H9 (cell line): ENCODE data around the gene NTSR2. TPM values are rescaled to one million over a fixed set of nuclear protein-coding genes. Genes with fewer than 3 reads are reported as not detected.
A peak's percentile ranks its signal among the peaks of the same experiment; 100 is the strongest.

Source experiments
- DNase-seq: peaks from one replicate; pipeline ENCODE4 v3.0.0-alpha.2; 2017
- H2AFZ ChIP-seq: one replicate; pipeline ENCODE4 v1.6.1; 2013; ENCODE audit warnings: mild to moderate bottlenecking, low read length, control low read depth, moderate library complexity
- H2AK5ac ChIP-seq: 2 replicates; pipeline ENCODE4 v1.6.1; 2013; ENCODE audit warnings: low read length, control low read depth, mixed read lengths; ENCODE audit not compliant: insufficient read length
- H2BK120ac ChIP-seq: one replicate; pipeline ENCODE4 v1.6.1; 2013; ENCODE audit warnings: low read depth, mild to moderate bottlenecking, low read length, control low read depth, inconsistent platforms; ENCODE audit not compliant: poor library complexity, severe bottlenecking
- H2BK12ac ChIP-seq: 2 replicates; pipeline ENCODE4 v1.6.1; 2013; ENCODE audit warnings: low read length, control low read depth, mixed read lengths, low read depth; ENCODE audit not compliant: insufficient read length
- H2BK15ac ChIP-seq: 2 replicates; pipeline ENCODE4 v1.6.1; 2013; ENCODE audit warnings: low read depth, low read length, control low read depth
- H2BK20ac ChIP-seq: one replicate; pipeline ENCODE4 v1.6.1; 2013; ENCODE audit warnings: low read depth, mild to moderate bottlenecking, low read length, control low read depth, inconsistent platforms; ENCODE audit not compliant: poor library complexity, severe bottlenecking
- H2BK5ac ChIP-seq: 2 replicates; pipeline ENCODE4 v1.6.1; 2013; ENCODE audit warnings: low read length, control low read depth, mixed read lengths; ENCODE audit not compliant: insufficient read length
- H3K14ac ChIP-seq: 2 replicates; pipeline ENCODE4 v1.6.1; 2013; ENCODE audit warnings: low read length, control low read depth; ENCODE audit not compliant: insufficient read depth
- H3K18ac ChIP-seq: 2 replicates; pipeline ENCODE4 v1.6.1; 2013; ENCODE audit warnings: low read depth, mild to moderate bottlenecking, mixed read lengths, low read length, control low read depth; ENCODE audit not compliant: insufficient read length
- H3K23ac ChIP-seq: 2 replicates; pipeline ENCODE4 v1.6.1; 2013; ENCODE audit warnings: low read length, control low read depth, mixed read lengths, low read depth; ENCODE audit not compliant: insufficient read length
- H3K23me2 ChIP-seq: 2 replicates; pipeline ENCODE4 v1.6.1; 2013; ENCODE audit warnings: low read depth, mild to moderate bottlenecking, mixed read lengths, low read length, control low read depth; ENCODE audit not compliant: insufficient read length, poor library complexity, severe bottlenecking
- H3K27ac ChIP-seq: 2 replicates; pipeline ENCODE4 v1.5.1; 2013; ENCODE audit warnings: low read length, control low read depth, mixed read lengths, low read depth; ENCODE audit not compliant: insufficient read length
- H3K27me3 ChIP-seq: 2 replicates; pipeline ENCODE4 v1.6.1; 2013; ENCODE audit warnings: low read length, control low read depth, inconsistent platforms; ENCODE audit not compliant: insufficient read depth
- H3K4ac ChIP-seq: 2 replicates; pipeline ENCODE4 v1.6.1; 2013; ENCODE audit warnings: low read depth, mild to moderate bottlenecking, control low read depth, inconsistent platforms, low read length, moderate library complexity
- H3K4me1 ChIP-seq: 2 replicates; pipeline ENCODE4 v1.6.1; 2013; ENCODE audit warnings: low read length, control low read depth, inconsistent platforms; ENCODE audit not compliant: insufficient read depth
- H3K4me2 ChIP-seq: 2 replicates; pipeline ENCODE4 v1.6.1; 2013; ENCODE audit warnings: low read length, control low read depth, mixed read lengths; ENCODE audit not compliant: insufficient read length, insufficient read depth
- H3K56ac ChIP-seq: 2 replicates; pipeline ENCODE4 v1.6.1; 2013; ENCODE audit warnings: low read depth, mild to moderate bottlenecking, mixed read lengths, low read length, control low read depth; ENCODE audit not compliant: insufficient read length
- H3K79me1 ChIP-seq: 2 replicates; pipeline ENCODE4 v1.6.1; 2013; ENCODE audit warnings: low read depth, mild to moderate bottlenecking, moderate library complexity, low read length, control low read depth, inconsistent platforms; ENCODE audit not compliant: insufficient read depth, poor library complexity, severe bottlenecking
- H3K79me2 ChIP-seq: 2 replicates; pipeline ENCODE4 v1.6.1; 2013; ENCODE audit warnings: low read length, control low read depth, inconsistent platforms; ENCODE audit not compliant: insufficient read depth
- H3K9ac ChIP-seq: 2 replicates; pipeline ENCODE4 v1.6.1; 2013; ENCODE audit warnings: low read length, control low read depth, mixed read lengths; ENCODE audit not compliant: insufficient read length; ENCODE audit errors: extremely low read depth
- H3K9me3 ChIP-seq: one replicate; pipeline ENCODE4 v1.6.1; 2013; ENCODE audit warnings: low read depth, low read length, inconsistent platforms; ENCODE audit not compliant: control insufficient read depth
- H3T11ph ChIP-seq: one replicate; pipeline ENCODE4 v1.6.1; 2013; ENCODE audit warnings: mild to moderate bottlenecking, low read length, control low read depth, inconsistent platforms
- H4K20me1 ChIP-seq: one replicate; pipeline ENCODE4 v1.6.1; 2013; ENCODE audit not compliant: control insufficient read depth, insufficient read length, insufficient read depth
- H4K5ac ChIP-seq: 2 replicates; pipeline ENCODE4 v1.6.1; 2013; ENCODE audit warnings: low read depth, mild to moderate bottlenecking, mixed read lengths, low read length, control low read depth; ENCODE audit not compliant: insufficient read length
- H4K8ac ChIP-seq: replicated peaks from 2 replicates; pipeline ENCODE4 v1.6.1; 2013; ENCODE audit warnings: low read length, control low read depth, mixed read lengths, low read depth; ENCODE audit not compliant: insufficient read length
- H4K91ac ChIP-seq: 2 replicates; pipeline ENCODE4 v1.6.1; 2013; ENCODE audit warnings: low read depth, mild to moderate bottlenecking, moderate library complexity, mixed read lengths, low read length, control low read depth; ENCODE audit not compliant: insufficient read length
- H3K27ac Mint-ChIP-seq, 3 experiments: 2 replicates in 2 of 3; 3 replicates in 1 of 3; pipeline ENCODE4 v1.8.0; 2020 to 2021; ENCODE audit warnings: mixed read lengths in 3 of 3, mild to moderate bottlenecking in 1 of 3, moderate library complexity in 1 of 3
- H3K27me3 Mint-ChIP-seq: 2 replicates; pipeline ENCODE4 v1.8.0; 2021; ENCODE audit warnings: low read depth, mild to moderate bottlenecking, moderate library complexity, mixed read lengths
- H3K36me3 Mint-ChIP-seq, 3 experiments: 2 replicates in 2 of 3; 3 replicates in 1 of 3; pipeline ENCODE4 v1.8.0; 2020 to 2021; ENCODE audit warnings: low read depth in 3 of 3, mixed read lengths in 3 of 3; ENCODE audit not compliant: insufficient read depth in 1 of 3
- H3K4me1 Mint-ChIP-seq, 2 experiments: 2 replicates each; pipeline ENCODE4 v1.8.0; 2020; ENCODE audit warnings: mixed read lengths in 2 of 2
- H3K4me3 Mint-ChIP-seq, 2 experiments: 2 replicates in 1 of 2; 3 replicates in 1 of 2; pipeline ENCODE4 v1.8.0; 2020 to 2021; ENCODE audit warnings: mild to moderate bottlenecking in 2 of 2, mixed read lengths in 2 of 2, moderate library complexity in 1 of 2
- H3K9me3 Mint-ChIP-seq, 2 experiments: 2 replicates in 1 of 2; 3 replicates in 1 of 2; pipeline ENCODE4 v1.8.0; 2020; ENCODE audit warnings: mild to moderate bottlenecking in 2 of 2, mixed read lengths in 2 of 2, moderate library complexity in 1 of 2
- CTCF ChIP-seq: fragments of 200-600 bp; sonication (generic); conservative IDR thresholded peaks from 3 replicates; pipeline ENCODE4 v1.8.0; 2021; ENCODE audit warnings: antibody characterized with exemption, mild to moderate bottlenecking
- WGBS: extraction: QIAGEN DNeasy Blood & Tissue Kit; methylation state at CpG from one replicate; pipeline ENCODE4 v1.1.7; 2013; ENCODE audit warnings: missing lambda C conversion rate, low lambda C conversion rate, mixed read lengths; ENCODE audit not compliant: insufficient read length; ENCODE audit errors: extremely low coverage; 5-methylcytosine and 5-hydroxymethylcytosine counted together
- total RNA-seq: library from RNA; stranded (reverse); gene quantifications from 2 replicates; pipeline ENCODE4 v1.2.1, GENCODE V29; 2021

The NTSR2 gene
- total RNA-seq, 1 experiment from 2014 or later: not detected

- peak; percentile 79 for DNase-seq
- no peak overlapping the region for H3T11ph ChIP-seq
- H3K4ac ChIP-seq: no peak overlapping the region
- no peak overlapping the region for H3K27ac ChIP-seq
- no peak overlapping the region for H2BK20ac ChIP-seq
- Mint-ChIP-seq H3K4me3 (no peak overlapping the region; a peak in 1 of 5 replicates), H3K36me3 (no peaks in the 10 kb centered on the region; a peak in 1 of 7 replicates), H3K9me3 (no peaks in the 10 kb centered on the region), H3K27ac (no peak overlapping the region), H3K4me1 (peaks cover 33 to 38% of the 10 kb centered on the region in 2 experiments), H3K27me3 (peaks cover 18% of the 10 kb centered on the region)
- H3K23me2 ChIP-seq: no peaks in the 10 kb centered on the region
- no CpG with 5 or more reads among the region's 9 CpGs for WGBS
- H2BK12ac ChIP-seq: no peak overlapping the region
- H2AK5ac ChIP-seq: no peak overlapping the region
- H4K91ac ChIP-seq: no peak overlapping the region
- H2AFZ ChIP-seq: no peak overlapping the region
- H2BK5ac ChIP-seq: no peak overlapping the region
- peaks cover 2% of the 10 kb centered on the region; the same call in 1 of the 2 replicates for H3K4me1 ChIP-seq
- no peaks in the 10 kb centered on the region for H3K27me3 ChIP-seq
- no peak overlapping the region for H4K8ac ChIP-seq
- no peaks in the 10 kb centered on the region for H3K9me3 ChIP-seq
- H3K79me1 ChIP-seq: no peaks in the 10 kb centered on the region
- no peak overlapping the region for H2BK120ac ChIP-seq
- no peaks in the 10 kb centered on the region for H4K20me1 ChIP-seq
- no peak overlapping the region for H3K9ac ChIP-seq
- H3K4me2 ChIP-seq: peak overlapping the region; percentile 18
- no peak overlapping the region for H3K56ac ChIP-seq
- no peaks in the 10 kb centered on the region for H3K79me2 ChIP-seq
- H3K14ac ChIP-seq: no peak overlapping the region
- no peak overlapping the region for H3K18ac ChIP-seq
- no peak overlapping the region for H2BK15ac ChIP-seq
- peak; percentile 28; the same call in 1 of the 3 replicates for TF ChIP-seq CTCF
- H3K23ac ChIP-seq: no peak overlapping the region
- H4K5ac ChIP-seq: no peak overlapping the region
Measured at GRCh38 chr2:11683476-11683875, 13.5 kb upstream of the NTSR2 start.
